GM12878 (cell line): Measurements from ENCODE around the gene ILF2. TPM values are rescaled to one million over a fixed set of nuclear protein-coding genes. Genes with fewer than 3 reads are reported as not detected.

Experiments
- ATAC-seq: fragments of 200-7000 bp; cut with Tn5 transposase; 3 replicates; pipeline ENCODE4 v1.9.1; 2020; ENCODE audit warnings: mild to moderate bottlenecking, moderate library complexity
- BruUV-seq: library from RNA; stranded (reverse); fragments of 400-500 nt; replicated peaks from 2 replicates; lab custom pipeline; 2021; lab: Mats Ljungman, UMichigan
- CTCF ChIA-PET: fragments of 300-600 bp; sonication (Branson Sonifier 250); formaldehyde crosslinking; extraction: SDS; loops from one replicate; lab custom pipeline; 2021; ENCODE audit warnings: inconsistent platforms; lab: Yijun Ruan, JAX
- POLR2A ChIA-PET: fragments of 350-600 bp; formaldehyde crosslinking; extraction: SDS; loops from one replicate; lab custom pipeline; 2021; ENCODE audit warnings: inconsistent platforms; lab: Charles Lee
- RAD21 ChIA-PET: fragments of 300-600 bp; sonication (Branson Sonifier 250); formaldehyde crosslinking; loops from one replicate; lab custom pipeline; 2023; ENCODE audit warnings: antibody characterized with exemption; ENCODE audit not compliant: unreplicated experiment; lab: Charles Lee
- SMC1A ChIA-PET: fragments of 300-600 bp; sonication (Branson Sonifier 250); formaldehyde crosslinking; loops from one replicate; lab custom pipeline; 2023; ENCODE audit not compliant: unreplicated experiment, uncharacterized antibody; lab: Charles Lee
- DNase-seq: peaks from one replicate; pipeline ENCODE4 v3.0.0-alpha.2; 2011; ENCODE audit warnings: low read depth, low spot score
- FAIRE-seq: peaks from 3 replicates; lab custom pipeline; 2011; peaks lifted over from hg19 to GRCh38; lab: Jason Lieb, UNC
- H2AFZ ChIP-seq: 2 replicates; pipeline ENCODE4 v1.6.0; 2011; ENCODE audit warnings: low read depth, low read length, control low read depth; ENCODE audit not compliant: control insufficient read depth
- H3K27ac ChIP-seq: 2 replicates; pipeline ENCODE4 v1.5.1; 2011; ENCODE audit warnings: control low read depth; ENCODE audit not compliant: control insufficient read depth, insufficient read depth
- H3K27me3 ChIP-seq, 2 experiments: replicated peaks in 1 of 2; 2 replicates each; pipeline versions ENCODE4 v1.6.0 to v1.6.1; 2011; ENCODE audit warnings: low read length in 1 of 2; ENCODE audit not compliant: control insufficient read depth in 2 of 2, insufficient read depth in 2 of 2
- H3K36me3 ChIP-seq, 2 experiments: 2 replicates each; pipeline ENCODE4 v1.5.1; 2011; ENCODE audit warnings: low read length in 1 of 2; ENCODE audit not compliant: control insufficient read depth in 2 of 2, insufficient read depth in 2 of 2
- H3K4me1 ChIP-seq: 2 replicates; pipeline ENCODE4 v1.6.1; 2011; ENCODE audit warnings: mild to moderate bottlenecking, low read length, moderate library complexity, mixed read lengths; ENCODE audit not compliant: control insufficient read depth, insufficient read depth
- H3K4me2 ChIP-seq: 2 replicates; pipeline ENCODE4 v1.6.0; 2011; ENCODE audit warnings: control low read depth; ENCODE audit not compliant: control insufficient read depth, insufficient read depth
- H3K4me3 ChIP-seq: fragments of 200-600 bp; sonication (generic); 2 replicates; pipeline ENCODE4 v1.5.1; 2016
- H3K79me2 ChIP-seq: 2 replicates; pipeline ENCODE4 v1.6.0; 2011; ENCODE audit warnings: low read length; ENCODE audit not compliant: control insufficient read depth, insufficient read depth
- H3K9ac ChIP-seq: 2 replicates; pipeline ENCODE4 v1.8.0; 2011; ENCODE audit warnings: low read length, control low read depth, mixed read lengths; ENCODE audit not compliant: control insufficient read depth, insufficient read depth
- H3K9me3 ChIP-seq: replicated peaks from 3 replicates; pipeline ENCODE4 v1.5.1; 2011; ENCODE audit warnings: mild to moderate bottlenecking, low read length; ENCODE audit not compliant: control insufficient read depth, insufficient read depth
- H4K20me1 ChIP-seq: 2 replicates; pipeline ENCODE4 v1.6.0; 2011; ENCODE audit not compliant: control insufficient read depth, insufficient read depth
- BHLHE40 ChIP-seq, 2 experiments: fragments of 450-650 bp in 1 of 2; IDR thresholded peaks; 2 replicates each; pipeline ENCODE4 v1.6.1; 2011 to 2017; ENCODE audit warnings: low read depth in 2 of 2, borderline replicate concordance in 1 of 2, improper control_type of control experiment in 1 of 2, low read length in 1 of 2, mild to moderate bottlenecking in 1 of 2
- CHD2 ChIP-seq: IDR thresholded peaks from 2 replicates; pipeline ENCODE4 v1.6.1; 2011; ENCODE audit warnings: low read depth, low read length, improper control_type of control experiment, borderline replicate concordance
- SMARCA5 ChIP-seq: fragments of 450-650 bp; IDR thresholded peaks from 2 replicates; pipeline ENCODE4 v1.6.1; 2017; ENCODE audit warnings: mild to moderate bottlenecking
- SP1 ChIP-seq: IDR thresholded peaks from one replicate; pipeline ENCODE4 v1.6.1; 2011; ENCODE audit warnings: low read depth, low read length
- TARDBP ChIP-seq: IDR thresholded peaks from 2 replicates; pipeline ENCODE4 v1.6.1; 2016; ENCODE audit warnings: borderline replicate concordance
- ZBTB33 ChIP-seq: fragments of 450-650 bp; IDR thresholded peaks from 2 replicates; pipeline ENCODE4 v1.6.1; 2017; ENCODE audit warnings: mild to moderate bottlenecking
- WGBS: methylation state at CpG from one replicate; pipeline ENCODE4 v1.1.6; 2016; ENCODE audit warnings: low lambda C conversion rate; ENCODE audit not compliant: insufficient replicate concordance, insufficient coverage; ENCODE audit errors: missing lambda C conversion rate; 5-methylcytosine and 5-hydroxymethylcytosine counted together
- in situ Hi-C: fragments of 300-500 bp; cut with MboI; formaldehyde crosslinking; loops from 9 replicates; pipeline ENCODE4 v1.14.3; 2018; ENCODE audit warnings: mixed read lengths
- intact Hi-C: fragments of 100-400 bp; cut with micrococcal nuclease; formaldehyde crosslinking; loops from one replicate; pipeline ENCODE4 v1.14.2; 2022; ENCODE audit not compliant: unreplicated experiment
- polyA plus RNA-seq, 11 experiments: library from polyadenylated mRNA; depleted of rRNA in 4 of 11; unstranded in 6 of 11; stranded (reverse) in 5 of 11; fragments of >200 nt; fragmentation: Nextera tagmentation in 4 of 11; fragmentation: Illumina TruSeq in 1 of 11; extraction: Ambion mirVana in 4 of 11; extraction: Trizol in 1 of 11; gene quantifications; 1 replicate in 1 of 11; 2 replicates in 10 of 11; pipeline versions ENCODE4 v1.2.1 to v1.2.3, GENCODE V29; 2011 to 2016; ENCODE audit warnings: inconsistent platforms in 2 of 11, missing spikeins in 2 of 11, low read depth in 1 of 11
- total RNA-seq, 4 experiments: library from RNA; depleted of rRNA in 3 of 4; stranded (reverse); fragments of >200 nt in 3 of 4; fragmentation: Illumina TruSeq in 1 of 4; extraction: Trizol in 1 of 4; gene quantifications; 2 replicates each; pipeline versions ENCODE4 v1.2.1 to v1.2.3, GENCODE V29; 2013 to 2021
- TF ChIP-seq, protein P1 (sequence below): IDR thresholded peaks from 2 replicates; pipeline ENCODE4 v1.6.1; 2012; ENCODE audit warnings: low read depth, low read length, improper control_type of control experiment
- TF ChIP-seq, protein P2 (sequence below): fragments of 450-650 bp; IDR thresholded peaks from 2 replicates; pipeline ENCODE4 v1.6.1; 2018; ENCODE audit warnings: borderline replicate concordance, mild to moderate bottlenecking; ENCODE audit not compliant: partially characterized antibody

Gene ILF2
- total and polyA plus RNA-seq, 10 of the 15 experiments (the other 5 are each of a cell fraction or from before 2014, with no cell fraction given): 261 to 520 (median 449) TPM

GRCh38 chr1:153633161-153633753 is 37.5 kb downstream of the ILF2 start:
- SMC1A ChIA-PET: interaction anchor here (0.6 to 3.0 kb wide), 14 partner anchors 11 to 355 kb away, joined by 3 to 29 read pairs (median 4); partner anchors contain the start of gene INTS3
- no peak for TF ChIP-seq CHD2
- TF ChIP-seq, protein P1, sequence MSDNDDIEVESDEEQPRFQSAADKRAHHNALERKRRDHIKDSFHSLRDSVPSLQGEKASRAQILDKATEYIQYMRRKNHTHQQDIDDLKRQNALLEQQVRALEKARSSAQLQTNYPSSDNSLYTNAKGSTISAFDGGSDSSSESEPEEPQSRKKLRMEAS: no peak
- peak; percentile 22; the same call in 1 of the 2 replicates for TF ChIP-seq SMARCA5
- no peak for TF ChIP-seq SP1
- TF ChIP-seq, protein P2, sequence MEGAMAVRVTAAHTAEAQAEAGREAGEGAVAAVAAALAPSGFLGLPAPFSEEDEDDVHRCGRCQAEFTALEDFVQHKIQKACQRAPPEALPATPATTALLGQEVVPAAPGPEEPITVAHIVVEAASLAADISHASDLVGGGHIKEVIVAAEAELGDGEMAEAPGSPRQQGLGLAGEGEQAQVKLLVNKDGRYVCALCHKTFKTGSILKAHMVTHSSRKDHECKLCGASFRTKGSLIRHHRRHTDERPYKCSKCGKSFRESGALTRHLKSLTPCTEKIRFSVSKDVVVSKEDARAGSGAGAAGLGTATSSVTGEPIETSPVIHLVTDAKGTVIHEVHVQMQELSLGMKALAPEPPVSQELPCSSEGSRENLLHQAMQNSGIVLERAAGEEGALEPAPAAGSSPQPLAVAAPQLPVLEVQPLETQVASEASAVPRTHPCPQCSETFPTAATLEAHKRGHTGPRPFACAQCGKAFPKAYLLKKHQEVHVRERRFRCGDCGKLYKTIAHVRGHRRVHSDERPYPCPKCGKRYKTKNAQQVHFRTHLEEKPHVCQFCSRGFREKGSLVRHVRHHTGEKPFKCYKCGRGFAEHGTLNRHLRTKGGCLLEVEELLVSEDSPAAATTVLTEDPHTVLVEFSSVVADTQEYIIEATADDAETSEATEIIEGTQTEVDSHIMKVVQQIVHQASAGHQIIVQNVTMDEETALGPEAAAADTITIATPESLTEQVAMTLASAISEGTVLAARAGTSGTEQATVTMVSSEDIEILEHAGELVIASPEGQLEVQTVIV: peak; percentile 23
- no peak for TF ChIP-seq ZBTB33
- no peak for TF ChIP-seq BHLHE40 (IDR thresholded peaks at IDR 0.05; ENCODE audit: borderline replicate concordance in 1 of 2, low read depth in 2 of 2, low read length in 1 of 2)
- no peak for TF ChIP-seq TARDBP
- TF ChIP-seq, all 136 proteins: peak for 2
- ChIA-PET CTCF (interaction anchor here (1.0 to 3.0 kb wide), 9 partner anchors 9 to 67 kb away, joined by 3 to 25 read pairs (median 6); partner anchors contain the start of gene ILF2), POLR2A (interaction anchor here (0.5 to 2.4 kb wide), 21 partner anchors 10 to 313 kb away, joined by 3 to 35 read pairs (median 4); partner anchors contain the start of genes INTS3 and S100A6), RAD21 (interaction anchor here (0.6 to 3.1 kb wide), 15 partner anchors 10 to 371 kb away, joined by 3 to 13 read pairs (median 4); partner anchors contain the start of genes INTS3, JTB, RAB13 and S100A6)
- WGBS: 86% methylated on average over 18 of the region's 18 CpGs
- Histone ChIP-seq H3K4me3 (peak overlapping the region; percentile 45; the same call in 1 of the 2 replicates), H3K27me3 (no peaks in the 10 kb centered on the region), H3K4me2 (peak overlapping the region; percentile 90), H2AFZ (peak overlapping the region; percentile 51), H3K36me3 (peaks cover 1 to 23% of the 10 kb centered on the region in 2 experiments; a peak in 3 of 4 replicates), H3K9me3 (no peaks in the 10 kb centered on the region), H3K4me1 (peaks cover 6% of the 10 kb centered on the region), H3K9ac (no peak overlapping the region; the same call in 1 of the 2 replicates), H4K20me1 (no peaks in the 10 kb centered on the region), H3K27ac (peak overlapping the region; percentile 98), H3K79me2 (peaks cover 31% of the 10 kb centered on the region)
- peak; percentile 13 for ATAC-seq
- no TSS peak for BruUV-seq
- no peak for FAIRE-seq
- in situ Hi-C loops (no loop called here), intact Hi-C loops (no loop called here)
- no peak for DNase-seq
